Smooth muscle cell (in vitro differentiated cells): ENCODE results near the gene ARF3. TPM values are rescaled to one million over a fixed set of nuclear protein-coding genes. Genes with fewer than 3 reads are reported as not detected.

Experiments
- DNase-seq: peaks from one replicate; lab custom pipeline; 2025; ENCODE audit not compliant: unreplicated experiment; lab: John Stamatoyannopoulos, UW
- H2AFZ ChIP-seq: fragments of 200-600 bp; sonication (generic); 2 replicates; pipeline ENCODE4 v1.6.0; 2016; ENCODE audit warnings: antibody characterized with exemption, low read depth, mild to moderate bottlenecking
- H3F3A ChIP-seq: fragments of 200-600 bp; sonication (generic); 2 replicates; pipeline ENCODE4 v1.6.0; 2017; ENCODE audit warnings: antibody characterized with exemption, low read depth
- H3K27ac ChIP-seq: fragments of 200-600 bp; sonication (generic); 2 replicates; pipeline ENCODE4 v1.5.1; 2016; ENCODE audit warnings: low read depth, mild to moderate bottlenecking
- H3K27me3 ChIP-seq: fragments of 200-600 bp; sonication (generic); 2 replicates; pipeline ENCODE4 v1.6.1; 2016; ENCODE audit warnings: low read depth, mild to moderate bottlenecking
- H3K36me3 ChIP-seq: fragments of 200-600 bp; sonication (generic); 2 replicates; pipeline ENCODE4 v1.5.1; 2016; ENCODE audit warnings: low read depth
- H3K4me1 ChIP-seq: fragments of 200-600 bp; sonication (generic); 2 replicates; pipeline ENCODE4 v1.5.1; 2016; ENCODE audit warnings: low read depth
- H3K4me2 ChIP-seq: fragments of 200-600 bp; sonication (generic); 2 replicates; pipeline ENCODE4 v1.6.0; 2016; ENCODE audit warnings: mild to moderate bottlenecking
- H3K4me3 ChIP-seq: fragments of 200-600 bp; sonication (generic); 2 replicates; pipeline ENCODE4 v1.5.1; 2016; ENCODE audit warnings: mild to moderate bottlenecking
- H3K79me2 ChIP-seq: fragments of 200-600 bp; sonication (generic); 2 replicates; pipeline ENCODE4 v1.6.0; 2016; ENCODE audit warnings: low read depth, mild to moderate bottlenecking
- H3K9ac ChIP-seq: fragments of 200-600 bp; sonication (generic); 2 replicates; pipeline ENCODE4 v1.6.0; 2016; ENCODE audit warnings: low read depth
- H3K9me3 ChIP-seq: fragments of 200-600 bp; sonication (generic); replicated peaks from 2 replicates; pipeline ENCODE4 v1.5.1; 2016; ENCODE audit warnings: low read depth
- H4K20me1 ChIP-seq: fragments of 200-600 bp; sonication (generic); 2 replicates; pipeline ENCODE4 v1.6.0; 2016; ENCODE audit warnings: low read depth
- WGBS: methylation state at CpG from one replicate; pipeline ENCODE4 v1.1.7; 2016; ENCODE audit warnings: low lambda C conversion rate; 5-methylcytosine and 5-hydroxymethylcytosine counted together
- polyA plus RNA-seq: library from polyadenylated mRNA; unstranded; fragments of >200 nt; fragmentation: Nextera tagmentation; extraction: Ambion mirVana; gene quantifications from 2 replicates; pipeline ENCODE4 v1.2.1, GENCODE V29; 2016
- total RNA-seq: library from RNA; depleted of rRNA; stranded (reverse); fragments of >200 nt; gene quantifications from 2 replicates; pipeline ENCODE4 v1.2.3, GENCODE V29; 2014
- TF ChIP-seq, protein P1 (sequence below): fragments of 200-600 bp; sonication (generic); IDR thresholded peaks from 2 replicates; pipeline ENCODE4 v1.5.1; 2017; ENCODE audit warnings: borderline replicate concordance, mild to moderate bottlenecking, antibody characterized with exemption; ENCODE audit not compliant: insufficient read depth, poor library complexity, severe bottlenecking

ARF3 gene
- total and polyA plus RNA-seq, 2 experiments from 2014 or later, result 59.9 to 67.7 TPM

DNA sequence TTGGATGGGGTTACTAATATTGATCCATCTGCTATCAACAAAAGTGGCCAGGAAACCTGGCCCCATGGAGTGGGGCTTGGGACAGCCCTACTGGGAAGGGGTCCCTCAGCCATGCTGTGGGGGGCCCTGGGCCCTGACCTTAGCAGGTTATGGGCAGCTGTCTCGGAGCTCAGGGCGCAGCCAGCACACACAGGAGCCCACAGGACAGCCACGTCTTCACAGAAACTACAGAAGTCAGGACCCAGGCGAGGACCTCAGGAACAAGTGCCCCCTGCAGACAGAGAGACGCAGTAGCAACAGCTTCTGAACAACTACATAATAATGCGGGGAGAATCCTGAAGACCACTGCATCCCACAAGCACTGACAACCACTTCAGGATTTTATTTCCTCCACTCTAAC, 20.1 kb downstream of the ARF3 start:
- Histone ChIP-seq H3K4me2 (no peak overlapping the region), H3K79me2 (peaks cover 6% of the 10 kb centered on the region), H2AFZ (no peak overlapping the region), H3K27ac (no peak overlapping the region), H3K36me3 (no peaks in the 10 kb centered on the region), H3F3A (no peaks in the 10 kb centered on the region), H3K4me1 (no peaks in the 10 kb centered on the region), H3K9ac (no peak overlapping the region), H4K20me1 (peaks cover 90% of the 10 kb centered on the region), H3K9me3 (no peaks in the 10 kb centered on the region), H3K27me3 (no peaks in the 10 kb centered on the region), H3K4me3 (no peak overlapping the region)
- DNase-seq, result no peak
- WGBS, result 68% methylated on average over 4 of the region's 6 CpGs
- TF ChIP-seq, protein P1, sequence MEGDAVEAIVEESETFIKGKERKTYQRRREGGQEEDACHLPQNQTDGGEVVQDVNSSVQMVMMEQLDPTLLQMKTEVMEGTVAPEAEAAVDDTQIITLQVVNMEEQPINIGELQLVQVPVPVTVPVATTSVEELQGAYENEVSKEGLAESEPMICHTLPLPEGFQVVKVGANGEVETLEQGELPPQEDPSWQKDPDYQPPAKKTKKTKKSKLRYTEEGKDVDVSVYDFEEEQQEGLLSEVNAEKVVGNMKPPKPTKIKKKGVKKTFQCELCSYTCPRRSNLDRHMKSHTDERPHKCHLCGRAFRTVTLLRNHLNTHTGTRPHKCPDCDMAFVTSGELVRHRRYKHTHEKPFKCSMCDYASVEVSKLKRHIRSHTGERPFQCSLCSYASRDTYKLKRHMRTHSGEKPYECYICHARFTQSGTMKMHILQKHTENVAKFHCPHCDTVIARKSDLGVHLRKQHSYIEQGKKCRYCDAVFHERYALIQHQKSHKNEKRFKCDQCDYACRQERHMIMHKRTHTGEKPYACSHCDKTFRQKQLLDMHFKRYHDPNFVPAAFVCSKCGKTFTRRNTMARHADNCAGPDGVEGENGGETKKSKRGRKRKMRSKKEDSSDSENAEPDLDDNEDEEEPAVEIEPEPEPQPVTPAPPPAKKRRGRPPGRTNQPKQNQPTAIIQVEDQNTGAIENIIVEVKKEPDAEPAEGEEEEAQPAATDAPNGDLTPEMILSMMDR, result no peak

DNA sequence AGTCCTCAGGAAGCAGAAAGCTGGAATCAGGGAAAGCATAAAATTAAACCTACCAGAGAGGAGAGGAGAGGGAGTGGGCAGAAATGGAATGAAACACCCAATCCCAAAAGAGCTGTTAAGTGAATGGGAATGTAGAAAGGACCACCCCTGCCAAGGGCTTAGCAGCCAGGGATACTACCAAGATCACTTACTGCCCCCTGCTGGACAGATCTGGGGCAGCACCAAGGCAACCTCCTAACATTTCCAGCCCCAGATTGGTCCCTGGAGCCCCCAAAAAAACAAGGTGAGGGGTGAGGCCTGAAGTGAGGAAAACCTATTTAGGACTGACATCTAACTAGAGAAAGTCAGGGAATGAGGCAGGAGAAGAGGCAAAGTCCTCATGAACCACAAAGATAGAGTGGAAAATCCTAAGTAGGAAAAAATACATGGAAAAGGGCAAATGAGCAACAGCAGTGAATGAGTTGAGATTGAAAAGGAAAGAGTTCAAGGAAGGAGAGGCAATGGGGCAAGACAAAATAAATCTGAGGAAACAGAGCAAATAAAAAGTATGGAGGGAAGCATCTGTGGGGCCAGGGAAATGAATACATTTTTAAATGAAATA, 20.8 kb downstream of the ARF3 start:
- no peaks in the 10 kb centered on the region for H3K9me3 ChIP-seq
- H3K79me2 ChIP-seq, result no peaks in the 10 kb centered on the region
- H3K4me1 ChIP-seq, result no peaks in the 10 kb centered on the region
- peak; percentile 30 for DNase-seq
- no peaks in the 10 kb centered on the region for H3F3A ChIP-seq
- no peaks in the 10 kb centered on the region for H3K36me3 ChIP-seq
- TF ChIP-seq, protein P1, result peak; percentile 90
- H3K4me3 ChIP-seq, result no peak overlapping the region
- peaks cover 83% of the 10 kb centered on the region for H4K20me1 ChIP-seq
- no peak overlapping the region for H3K27ac ChIP-seq
- no peaks in the 10 kb centered on the region for H3K27me3 ChIP-seq
- no peak overlapping the region for H3K9ac ChIP-seq
- H3K4me2 ChIP-seq, result no peak overlapping the region
- H2AFZ ChIP-seq, result no peak overlapping the region

DNA sequence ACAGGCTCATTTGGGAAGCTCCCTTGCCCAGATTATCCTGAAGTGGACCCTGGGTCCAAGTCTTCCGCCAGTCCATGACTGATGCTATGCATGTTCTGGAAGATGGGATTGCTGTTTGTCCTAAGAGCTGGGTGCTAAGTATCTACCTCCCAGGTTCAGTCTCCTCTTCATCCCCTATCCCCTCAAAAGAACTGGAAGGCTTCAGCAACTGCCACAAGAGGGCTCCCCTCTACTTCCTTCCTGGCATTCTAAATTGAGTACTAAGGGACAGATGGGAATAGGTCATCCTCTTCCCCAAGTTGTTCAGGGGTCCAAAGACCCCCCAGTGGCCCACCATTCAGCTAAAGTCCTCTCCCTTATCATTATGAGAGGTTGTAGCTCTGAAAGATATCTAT, 23.0 kb downstream of the ARF3 start:
- DNase-seq, result no peak
- Histone ChIP-seq H3K36me3 (peaks cover 7% of the 10 kb centered on the region), H3F3A (no peaks in the 10 kb centered on the region), H3K4me1 (no peaks in the 10 kb centered on the region), H3K9ac (no peak overlapping the region), H3K4me2 (no peak overlapping the region), H3K27me3 (no peaks in the 10 kb centered on the region), H3K9me3 (no peaks in the 10 kb centered on the region), H4K20me1 (peaks cover 62% of the 10 kb centered on the region), H3K79me2 (no peaks in the 10 kb centered on the region), H3K27ac (no peak overlapping the region), H3K4me3 (no peak overlapping the region), H2AFZ (no peak overlapping the region)
- 100% methylated on average over 1 of the region's 1 CpG for WGBS
- TF ChIP-seq, protein P1, result peak; percentile 8

DNA sequence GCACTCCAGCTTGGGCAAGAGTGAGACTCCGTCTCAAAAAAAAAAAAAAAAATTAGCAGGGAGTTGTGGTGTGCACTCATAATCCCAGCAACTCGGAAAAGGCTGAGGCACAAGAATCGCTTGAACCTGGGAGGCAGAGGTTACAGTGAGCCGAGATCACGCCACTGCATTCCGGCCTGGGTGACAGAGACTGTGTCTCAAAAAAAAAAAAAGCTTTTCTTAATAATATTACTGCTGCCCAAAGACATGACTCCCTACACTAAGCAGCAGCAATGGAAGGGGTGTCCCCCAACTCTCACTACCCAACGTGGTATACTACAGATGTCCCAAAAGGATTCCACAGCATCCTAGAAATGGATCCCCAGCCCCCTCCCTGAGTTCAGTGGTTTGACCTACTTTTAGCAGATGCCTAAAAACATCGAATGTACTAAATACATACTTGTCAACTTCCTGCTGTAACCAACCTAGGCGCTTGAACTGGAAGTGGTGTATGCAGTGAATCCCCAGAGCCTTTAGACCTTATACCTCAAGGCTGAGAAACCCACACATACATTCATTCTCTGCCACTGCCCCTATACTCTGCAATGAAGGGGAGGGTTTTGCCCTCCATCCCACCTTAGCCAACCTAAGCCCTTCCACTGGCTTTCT, 23.5 kb downstream of the ARF3 start:
- H3K4me2 ChIP-seq, result no peak overlapping the region
- no peak overlapping the region for H2AFZ ChIP-seq
- H3K9me3 ChIP-seq, result no peaks in the 10 kb centered on the region
- peaks cover 4% of the 10 kb centered on the region for H3F3A ChIP-seq
- H3K27ac ChIP-seq, result no peak overlapping the region
- no peak overlapping the region for H3K4me3 ChIP-seq
- H3K4me1 ChIP-seq, result no peaks in the 10 kb centered on the region
- TF ChIP-seq, protein P1, result no peak
- WGBS, result 98% methylated on average over 9 of the region's 9 CpGs
- no peak overlapping the region for H3K9ac ChIP-seq
- H3K36me3 ChIP-seq, result peaks cover 7% of the 10 kb centered on the region
- H3K79me2 ChIP-seq, result no peaks in the 10 kb centered on the region
- no peak for DNase-seq
- no peaks in the 10 kb centered on the region for H3K27me3 ChIP-seq
- H4K20me1 ChIP-seq, result peaks cover 57% of the 10 kb centered on the region
